ENCODE data around the gene PPP2CA. TPM values are rescaled to one million over a fixed set of nuclear protein-coding genes. Genes with fewer than 3 reads are reported as not detected.
"Not testable (repeated sequence)": the region's sequence is repeated elsewhere in the genome, so short reads cannot be mapped to it uniquely, and the experiment has no call there.

The PPP2CA gene
- total RNA-seq, 1 experiment from 2014 or later: 255 TPM

DNA sequence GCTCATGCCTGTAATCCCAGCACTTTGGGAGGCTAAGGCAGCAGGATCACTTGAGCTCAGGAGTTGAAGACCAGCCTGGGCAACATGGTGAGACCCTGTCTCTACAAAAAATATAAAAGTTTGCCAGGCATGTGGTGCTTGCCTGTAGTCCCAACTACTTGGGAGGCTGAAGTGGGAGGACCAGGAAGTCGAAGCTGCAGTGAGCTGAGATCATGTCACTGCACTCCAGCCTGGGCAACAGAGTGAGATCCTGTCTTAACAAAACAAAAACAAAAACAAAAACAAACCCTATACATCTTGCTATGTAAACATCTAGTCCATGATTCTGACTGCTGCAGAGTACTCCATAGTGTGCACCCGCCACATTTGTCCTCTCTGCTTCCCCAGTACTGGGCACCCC, 19.8 kb upstream of the PPP2CA start:
- DNase-seq (ENCODE audit: low read depth): no peak

GRCh38 chr5:134245101-134245604, 19.3 kb upstream of the PPP2CA start:
- DNase-seq (ENCODE audit: low read depth): peak; percentile 77

GRCh38 chr5:134242146-134242545, 16.3 kb upstream of the PPP2CA start:
- DNase-seq (ENCODE audit: low read depth): peak; percentile 94

GRCh38 chr5:134240421-134240962, 14.6 kb upstream of the PPP2CA start:
- peak; percentile 39 for DNase-seq (ENCODE audit: low read depth)

GRCh38 chr5:134236820-134237219, 10.9 kb upstream of the PPP2CA start:
- DNase-seq (ENCODE audit: low read depth): no peak

DNA sequence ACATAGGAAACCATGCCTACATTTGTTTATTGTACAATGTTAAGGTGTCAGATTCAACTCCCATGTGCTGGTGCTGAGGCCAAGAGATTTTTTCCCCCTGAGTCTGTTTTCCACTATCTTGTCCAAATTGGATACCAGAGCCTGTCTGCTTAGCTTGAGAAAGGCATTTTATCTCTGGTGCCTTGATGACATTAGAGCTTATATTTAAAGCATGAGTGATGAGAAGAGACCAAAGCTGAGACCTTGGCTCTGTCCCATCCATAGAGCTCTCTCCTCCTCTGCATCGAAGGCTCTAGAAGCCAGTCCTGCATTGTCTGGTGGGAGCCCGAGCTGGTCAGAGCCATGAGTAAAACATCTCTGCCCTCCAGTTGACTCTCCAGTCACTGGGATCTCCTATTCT, 10.4 kb upstream of the PPP2CA start:
- no peak for DNase-seq (ENCODE audit: low read depth)

DNA sequence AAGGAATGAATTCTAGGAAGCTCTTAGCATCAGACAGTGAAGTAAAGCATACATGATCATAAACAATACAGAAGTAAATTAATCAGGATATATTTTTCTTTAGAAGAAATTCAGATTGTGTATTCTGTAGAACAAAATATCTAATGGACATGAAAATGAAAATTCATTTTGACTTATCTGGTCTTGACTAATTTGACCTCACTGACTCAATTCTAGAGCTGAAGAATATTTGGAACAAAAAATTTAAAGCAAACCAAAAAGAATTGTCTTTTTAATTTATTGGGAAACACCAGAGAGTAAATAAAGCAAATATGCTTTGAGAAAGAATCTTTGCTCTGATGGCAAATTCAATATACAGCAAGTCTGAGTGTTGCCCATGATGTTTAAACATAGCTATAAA, 2.8 kb upstream of the PPP2CA start:
- DNase-seq (ENCODE audit: low read depth): no peak

GRCh38 chr5:134227776-134228175, 1.9 kb upstream of the PPP2CA start:
- no peak for DNase-seq (ENCODE audit: low read depth)

GRCh38 chr5:134227259-134227658, 1.4 kb upstream of the PPP2CA start:
- no peak for DNase-seq (ENCODE audit: low read depth)

DNA sequence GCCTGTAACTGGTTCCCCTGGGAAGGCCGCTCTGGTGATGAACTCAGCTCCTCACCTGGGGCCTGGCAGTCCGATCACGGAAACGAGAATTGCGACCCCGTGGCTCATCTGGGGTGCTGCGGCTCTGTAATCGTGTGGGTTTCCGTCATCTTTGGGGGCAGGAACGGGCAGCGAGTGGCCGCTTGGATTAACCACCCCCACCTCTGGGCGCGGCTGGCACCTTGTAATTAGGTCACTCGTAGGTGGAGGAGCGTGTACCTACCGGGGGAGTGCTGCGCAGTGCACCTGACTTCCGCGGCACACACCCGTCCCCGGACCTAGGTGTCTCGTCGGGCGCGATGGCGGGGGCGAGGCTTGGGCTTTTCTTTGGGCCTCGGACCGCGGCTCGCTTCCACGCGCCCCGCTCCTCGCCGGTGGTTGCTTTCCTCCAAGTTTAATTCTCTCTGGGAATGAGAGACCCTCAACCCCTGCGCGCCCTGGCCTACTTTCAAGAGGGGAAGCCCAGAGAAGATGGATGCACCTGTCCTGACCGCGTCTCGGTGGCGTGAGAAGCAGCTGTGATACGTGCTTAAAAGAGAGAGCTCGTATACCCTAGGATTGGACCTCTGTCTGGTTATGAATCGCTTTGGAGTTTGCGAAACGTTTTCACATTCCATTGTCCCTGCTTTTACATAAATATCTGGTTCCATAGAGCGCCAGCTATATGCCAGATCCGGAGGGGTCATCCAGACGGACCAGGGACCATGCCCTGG, 744 bp upstream of the PPP2CA start:
- DNase-seq (ENCODE audit: low read depth): peak; percentile 25

GRCh38 chr5:134224888-134225779, 739 bp downstream of the PPP2CA start:
- DNase-seq (ENCODE audit: low read depth): peak; percentile 71

DNA sequence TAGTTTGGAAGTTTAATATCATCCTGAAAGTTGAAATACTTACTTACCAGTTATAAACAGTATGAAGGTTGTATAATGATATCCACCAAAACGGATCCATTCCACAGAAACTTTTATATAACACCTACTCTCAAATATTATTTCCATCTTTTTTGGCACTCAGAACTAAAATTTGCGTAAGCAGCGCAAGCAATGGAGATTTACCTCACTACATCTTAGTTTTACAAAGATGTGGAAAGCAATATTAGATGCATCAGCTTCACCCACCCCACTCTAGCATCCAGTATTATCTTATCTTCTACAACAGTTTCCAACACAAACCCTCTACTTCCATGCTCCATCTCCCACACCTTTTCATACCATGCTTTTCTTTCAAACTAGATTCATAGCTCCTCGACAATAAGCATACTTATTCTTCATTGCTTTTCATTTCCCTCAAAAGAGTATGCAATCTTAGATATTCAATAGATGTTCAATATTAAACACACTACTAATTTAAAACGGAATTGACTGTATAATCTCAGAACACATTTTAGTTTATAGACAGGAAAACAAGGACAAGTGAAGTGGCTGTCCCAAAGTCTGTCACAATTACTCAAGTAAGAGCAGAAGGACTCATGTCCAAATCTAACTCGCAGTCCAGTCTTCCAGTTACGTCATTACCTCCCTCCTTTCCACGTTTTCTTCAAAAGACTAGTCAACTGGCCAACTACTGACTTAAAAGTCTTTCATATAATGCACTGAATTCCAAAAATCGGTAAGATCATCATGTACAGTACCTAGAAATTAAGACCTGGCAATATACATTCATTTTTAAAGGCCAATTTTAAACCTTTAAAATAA, 2.2 kb downstream of the PPP2CA start:
- DNase-seq (ENCODE audit: low read depth): peak; percentile 34

- DNase-seq (ENCODE audit: low read depth): not testable (repeated sequence)
Observed at GRCh38 chr5:134221690-134222089, 4.2 kb downstream of the PPP2CA start.

GRCh38 chr5:134215757-134216156, 10.1 kb downstream of the PPP2CA start:
- no peak for DNase-seq (ENCODE audit: low read depth)

- peak; percentile 71 for DNase-seq (ENCODE audit: low read depth)
Observed at GRCh38 chr5:134211263-134212031, 14.4 kb downstream of the PPP2CA start.

- DNase-seq (ENCODE audit: low read depth): no peak
Observed at GRCh38 chr5:134209477-134210245, 16.2 kb downstream of the PPP2CA start.

- DNase-seq (ENCODE audit: low read depth): no peak
Observed at GRCh38 chr5:134207696-134208095, 18.2 kb downstream of the PPP2CA start.

- no peak for DNase-seq (ENCODE audit: low read depth)
Observed at GRCh38 chr5:134206627-134207160, 19.2 kb downstream of the PPP2CA start.

- DNase-seq (ENCODE audit: low read depth): no peak
Observed at GRCh38 chr5:134204575-134204974, 21.3 kb downstream of the PPP2CA start.
